NCI-H1417 (cell line): ENCODE measurements around the gene ADIPOR2.

Experiments
- DNase-seq, 3 experiments: peaks; one replicate each; lab custom pipeline; 2025; lab: John Stamatoyannopoulos, UW

ADIPOR2 gene

GRCh38 chr12:1799051-1799881 is 108.4 kb downstream of the ADIPOR2 start:
- no peak for DNase-seq

GRCh38 chr12:1799882-1800400 is 109.1 kb downstream of the ADIPOR2 start:
- DNase-seq = no peak

GRCh38 chr12:1800401-1801302 is 109.8 kb downstream of the ADIPOR2 start:
- peak in 1 of 3 experiments; percentile 13 for DNase-seq

GRCh38 chr12:1801303-1801975 is 110.6 kb downstream of the ADIPOR2 start:
- no peak for DNase-seq

- DNase-seq = no peak
These were observed 112.9 kb downstream of the ADIPOR2 start for GRCh38 chr12:1803736-1804135.

GRCh38 chr12:1804545-1805332 is 113.9 kb downstream of the ADIPOR2 start:
- DNase-seq = peak; percentile 52 to 79 (median 73)

GRCh38 chr12:1805441-1806081 is 114.7 kb downstream of the ADIPOR2 start:
- DNase-seq = no peak

GRCh38 chr12:1806301-1807086 is 115.6 kb downstream of the ADIPOR2 start:
- no peak for DNase-seq

GRCh38 chr12:1807087-1807860 is 116.4 kb downstream of the ADIPOR2 start:
- DNase-seq = no peak

- no peak for DNase-seq
These were observed 117.3 kb downstream of the ADIPOR2 start for GRCh38 chr12:1808036-1808797.

GRCh38 chr12:1808798-1809480 is 118.1 kb downstream of the ADIPOR2 start:
- DNase-seq = no peak

- no peak for DNase-seq
These were observed 118.8 kb downstream of the ADIPOR2 start for GRCh38 chr12:1809591-1810190.

GRCh38 chr12:1810201-1810930 is 119.5 kb downstream of the ADIPOR2 start:
- DNase-seq = no peak

- no peak for DNase-seq
These were observed 120.0 kb downstream of the ADIPOR2 start for GRCh38 chr12:1810931-1811280.

- DNase-seq = no peak
These were observed 120.5 kb downstream of the ADIPOR2 start for GRCh38 chr12:1811281-1811947.

- no peak for DNase-seq
These were observed 121.0 kb downstream of the ADIPOR2 start for GRCh38 chr12:1811948-1812291.
